ENCODE measurements around the gene FCHSD1. TPM values are rescaled to one million over a fixed set of nuclear protein-coding genes. Genes with fewer than 3 reads are reported as not detected.

FCHSD1 gene
- total RNA-seq, 2 experiments from 2014 or later, result 31.9 to 55.3 TPM

- Histone ChIP-seq H3K4me3 (ENCODE audit: low read depth, low read length, poor library complexity, severe bottlenecking) (no peak overlapping the region), H4K20me1 (ENCODE audit: insufficient read depth, low read length) (no peaks in the 10 kb centered on the region), H3K9me2 (ENCODE audit: insufficient read depth, low read length) (no peaks in the 10 kb centered on the region), H3K4me1 (ENCODE audit: insufficient read depth, low read length, poor library complexity, severe bottlenecking) (peaks cover 16% of the 10 kb centered on the region), H3K79me2 (ENCODE audit: insufficient read depth, low read depth, low read length) (no peaks in the 10 kb centered on the region), H3K36me3 (ENCODE audit: insufficient read depth, low read length) (no peaks in the 10 kb centered on the region), H3K4me2 (ENCODE audit: low read length) (peak overlapping the region; percentile 20; the same call in 1 of the 2 replicates), H3K9me3 (ENCODE audit: low read length) (no peaks in the 10 kb centered on the region), H3K27ac (ENCODE audit: low read depth, low read length, poor library complexity, severe bottlenecking) (no peak overlapping the region), H2AFZ (ENCODE audit: low read length) (no peak overlapping the region)
- intact Hi-C loops (cut with micrococcal nuclease; ENCODE audit: unreplicated experiment), result loop anchor here (5.0 kb wide), 2 partner anchors 102 to 133 kb away; no protein-coding TSS in a partner anchor
- no TSS peak for BruUV-seq (replicated peaks)
- ChIA-PET POLR2A (interaction anchor here (0.6 to 0.8 kb wide), 2 partner anchors 12 to 92 kb away, joined by 4 to 6 read pairs; no protein-coding TSS in a partner anchor), CTCF (ENCODE audit: unreplicated experiment) (interaction anchor here (0.6 kb wide), 2 partner anchors 43 to 480 kb away, joined by 3 read pairs; partner anchors contain the start of gene FCHSD1)
- TF ChIP-seq EZH2phosphoT487 (IDR thresholded peaks at IDR 0.05; ENCODE audit: borderline replicate concordance, low read depth, low read length), result no peak
- no peak for TF ChIP-seq CTCF (conservative IDR thresholded peaks at IDR 0.05; ENCODE audit: low read length)
- peak; percentile 22 for DNase-seq (ENCODE audit: low spot score)
Observed at GRCh38 chr5:141694479-141694878, 43.3 kb upstream of the FCHSD1 start.

- Histone ChIP-seq H2AFZ (ENCODE audit: low read length) (no peak overlapping the region), H3K4me3 (ENCODE audit: low read depth, low read length, poor library complexity, severe bottlenecking) (no peak overlapping the region), H3K79me2 (ENCODE audit: insufficient read depth, low read depth, low read length) (no peaks in the 10 kb centered on the region), H3K9me3 (ENCODE audit: low read length) (no peaks in the 10 kb centered on the region), H4K20me1 (ENCODE audit: insufficient read depth, low read length) (no peaks in the 10 kb centered on the region), H3K4me1 (ENCODE audit: insufficient read depth, low read length, poor library complexity, severe bottlenecking) (peaks cover 16% of the 10 kb centered on the region), H3K4me2 (ENCODE audit: low read length) (0 out of 2 replicates have a peak overlapping the region, but pooled peaks have one; percentile 73), H3K27ac (ENCODE audit: low read depth, low read length, poor library complexity, severe bottlenecking) (no peak overlapping the region), H3K9me2 (ENCODE audit: insufficient read depth, low read length) (no peaks in the 10 kb centered on the region), H3K36me3 (ENCODE audit: insufficient read depth, low read length) (no peaks in the 10 kb centered on the region)
- POLR2A ChIA-PET, result no interaction called here
- intact Hi-C loops (cut with micrococcal nuclease; ENCODE audit: unreplicated experiment), result loop anchor here (1.0 to 5.0 kb wide), 6 partner anchors 101 to 450 kb away; no protein-coding TSS in a partner anchor
- BruUV-seq (replicated peaks), result no TSS peak
- DNase-seq (ENCODE audit: low spot score), result no peak
- TF ChIP-seq EZH2phosphoT487 (IDR thresholded peaks at IDR 0.05; ENCODE audit: borderline replicate concordance, low read depth, low read length), result no peak
- no peak for TF ChIP-seq CTCF (conservative IDR thresholded peaks at IDR 0.05; ENCODE audit: low read length)
- CTCF ChIA-PET (ENCODE audit: unreplicated experiment), result interaction anchor here (2.2 kb wide), 1 partner anchor 268 kb away, joined by 16 read pairs; no protein-coding TSS in a partner anchor
Observed at GRCh38 chr5:141692919-141693725, 41.9 kb upstream of the FCHSD1 start.

All from OCI-LY7 (cell line).